Stimulated activated CD4-positive, alpha-beta T cell treated with anti-CD3 and anti-CD28 coated beads, Interleukin-4, amount 100 ng/mL, for 4 hours (primary cell): ENCODE data around the gene IGF2BP1.

Experiments
- DNase-seq, 2 experiments: peaks; one replicate each; pipeline ENCODE4 v3.0.0-alpha.2; 2020

Gene IGF2BP1

DNA sequence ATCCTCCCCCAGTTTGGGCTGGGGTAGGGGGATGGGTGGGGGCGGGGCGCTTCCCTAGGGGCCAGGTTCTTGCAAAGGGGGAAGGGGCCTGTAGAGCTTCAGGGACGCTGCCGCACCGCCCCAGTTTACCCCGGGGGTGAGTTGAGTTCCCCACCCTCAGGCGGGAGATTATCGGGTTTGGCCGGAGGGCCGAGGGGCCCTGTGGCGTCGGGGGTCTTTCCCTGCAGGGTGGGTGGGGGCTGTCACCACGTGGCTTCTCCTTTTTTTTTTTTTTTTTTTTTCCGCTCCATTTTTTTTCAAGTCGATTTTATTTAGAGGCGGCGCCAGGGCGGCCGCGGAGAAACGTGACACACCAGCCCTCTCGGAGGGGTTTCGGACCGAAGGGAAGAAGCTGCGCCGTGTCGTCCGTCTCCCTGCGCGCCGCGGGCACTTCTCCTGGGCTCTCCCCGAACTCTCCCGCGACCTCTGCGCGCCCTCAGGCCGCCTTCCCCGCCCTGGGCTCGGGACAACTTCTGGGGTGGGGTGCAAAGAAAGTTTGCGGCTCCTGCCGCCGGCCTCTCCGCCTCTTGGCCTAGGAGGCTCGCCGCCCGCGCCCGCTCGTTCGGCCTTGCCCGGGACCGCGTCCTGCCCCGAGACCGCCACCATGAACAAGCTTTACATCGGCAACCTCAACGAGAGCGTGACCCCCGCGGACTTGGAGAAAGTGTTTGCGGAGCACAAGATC, at the start of gene IGF2BP1:
Gene IGF2BP1 (plus strand): TSS at position 283 of the 724 bp plus-strand sequence. CDS start 361 bp downstream, at position 644.
- peak in 1 of 2 experiments; percentile 35 for DNase-seq

DNA sequence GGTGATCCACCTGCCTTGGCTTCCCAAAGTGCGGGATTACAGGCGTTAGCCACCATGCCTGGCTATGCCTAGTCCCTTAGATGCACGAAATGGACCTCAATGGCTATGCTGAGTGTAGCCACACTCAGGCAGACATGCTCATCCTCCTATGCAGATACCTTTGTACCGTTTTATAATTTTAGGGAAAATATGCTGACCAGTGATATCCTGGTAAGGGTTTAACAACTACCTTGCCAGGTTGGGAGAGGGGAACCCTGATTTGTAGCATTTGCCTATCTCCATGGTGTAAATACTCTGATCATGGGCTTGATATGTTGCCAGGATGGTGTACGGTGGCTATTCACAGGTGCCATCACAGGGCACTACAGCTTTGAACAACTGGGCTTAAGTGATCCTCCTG, 45.6 kb upstream of the IGF2BP1 start:
- no peak for DNase-seq

DNA sequence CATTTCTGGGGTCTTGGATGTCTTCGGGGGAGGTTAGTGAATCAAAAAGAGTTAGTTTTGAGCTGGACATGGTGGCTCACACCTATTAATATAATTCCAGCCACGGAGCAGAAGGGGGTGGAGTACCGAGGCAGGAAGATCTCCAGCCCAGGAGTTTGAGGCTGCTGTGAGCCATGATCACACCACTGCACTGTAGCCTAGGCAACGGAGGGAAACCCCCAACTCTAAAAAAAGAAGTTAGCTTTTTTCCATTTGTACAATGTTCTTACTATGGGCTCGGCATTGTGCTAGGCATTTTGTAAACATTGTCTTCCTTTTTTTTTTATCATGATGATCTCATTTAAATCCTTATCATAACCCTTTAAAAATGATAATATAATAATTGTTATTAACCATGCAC, 44.3 kb upstream of the IGF2BP1 start:
- no peak for DNase-seq

DNA sequence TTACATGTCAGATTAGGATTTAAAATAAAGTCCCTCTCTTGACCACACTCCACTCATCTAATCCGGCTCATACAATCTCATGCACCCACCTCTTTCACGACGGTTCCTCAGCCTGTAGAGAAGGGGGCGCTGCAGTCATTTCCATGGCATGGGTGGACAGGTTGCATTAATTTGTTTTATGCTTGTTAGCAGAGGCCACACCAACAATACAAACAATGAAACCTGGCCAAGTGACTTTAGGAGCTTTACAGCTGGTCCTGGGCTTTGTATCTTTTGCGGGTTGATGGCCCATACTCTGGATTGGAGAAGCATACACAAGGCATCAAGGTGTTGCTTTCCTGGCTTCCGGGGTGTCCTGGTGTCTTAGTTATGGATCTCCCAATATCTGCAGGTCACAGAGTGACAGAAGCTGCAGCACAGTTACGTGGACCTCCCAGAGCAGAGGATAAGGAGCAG, 42.9 kb upstream of the IGF2BP1 start:
- DNase-seq: no peak

DNA sequence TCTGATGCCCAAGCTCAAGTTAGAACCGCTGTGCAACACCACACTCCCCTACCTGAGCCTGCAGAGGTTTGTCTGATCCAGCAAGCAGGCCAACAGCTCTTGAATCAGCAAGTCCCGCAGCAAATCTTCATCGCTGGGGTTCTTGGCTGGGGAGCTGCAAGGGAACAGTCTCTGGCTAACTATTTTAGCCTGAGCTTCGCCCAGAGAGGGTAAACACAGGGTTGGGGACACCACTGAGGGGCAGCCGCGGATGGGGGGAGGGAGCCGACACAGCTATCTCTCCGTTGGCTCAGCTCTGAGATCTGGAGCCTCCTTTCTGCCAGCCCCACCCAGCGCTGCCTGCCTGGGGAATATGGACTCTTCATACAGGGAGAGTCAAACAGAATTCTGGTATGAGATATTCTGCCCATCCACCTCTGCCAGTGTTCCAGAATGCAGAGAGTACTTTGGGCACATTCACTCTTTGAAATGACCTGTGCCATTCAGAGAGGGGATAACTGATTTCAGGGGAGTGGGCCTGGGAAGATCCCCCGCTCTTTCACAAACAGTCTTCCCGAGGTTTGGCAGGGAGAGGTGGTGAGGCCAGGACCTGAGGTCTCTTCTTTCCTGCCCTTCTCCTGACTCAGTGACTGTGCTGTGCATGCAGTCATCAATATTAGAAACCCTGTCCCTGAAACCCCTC, 36.2 kb upstream of the IGF2BP1 start:
- no peak for DNase-seq

DNA sequence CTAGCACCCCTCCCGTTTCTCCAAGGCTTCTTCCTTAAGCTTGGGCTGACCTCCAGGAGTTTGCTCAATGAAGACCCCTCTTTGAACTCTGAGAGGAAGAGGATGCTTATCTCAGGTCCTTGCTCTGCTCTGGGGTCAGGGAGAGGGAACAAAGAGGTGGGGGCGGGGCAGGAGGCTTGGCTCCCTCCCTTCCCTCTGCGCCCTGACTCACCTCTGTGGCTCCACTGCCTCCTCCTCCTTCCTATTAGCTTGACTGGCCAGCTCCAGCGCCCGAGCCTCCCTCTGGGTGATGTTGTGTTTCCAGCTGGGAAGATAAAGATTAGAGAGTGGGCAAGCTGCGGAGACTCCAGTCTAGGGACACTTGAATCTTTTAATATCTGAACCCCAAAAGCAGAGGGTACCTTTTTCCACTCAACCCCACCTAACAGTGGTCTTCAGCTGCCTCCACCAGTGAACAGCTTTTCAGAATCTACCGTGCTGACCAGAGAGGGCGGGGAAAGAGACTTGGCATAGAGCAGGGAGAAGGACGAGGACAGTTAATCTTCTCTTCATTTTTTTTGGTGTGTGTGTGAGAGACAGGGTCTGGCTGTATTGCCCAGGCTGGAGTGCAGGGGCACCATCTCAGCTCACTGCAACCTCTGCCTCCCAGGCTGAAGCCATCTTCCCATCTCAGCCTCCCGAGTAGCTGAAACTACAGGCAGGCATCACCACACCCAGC, 35.5 kb upstream of the IGF2BP1 start:
- DNase-seq: no peak

DNA sequence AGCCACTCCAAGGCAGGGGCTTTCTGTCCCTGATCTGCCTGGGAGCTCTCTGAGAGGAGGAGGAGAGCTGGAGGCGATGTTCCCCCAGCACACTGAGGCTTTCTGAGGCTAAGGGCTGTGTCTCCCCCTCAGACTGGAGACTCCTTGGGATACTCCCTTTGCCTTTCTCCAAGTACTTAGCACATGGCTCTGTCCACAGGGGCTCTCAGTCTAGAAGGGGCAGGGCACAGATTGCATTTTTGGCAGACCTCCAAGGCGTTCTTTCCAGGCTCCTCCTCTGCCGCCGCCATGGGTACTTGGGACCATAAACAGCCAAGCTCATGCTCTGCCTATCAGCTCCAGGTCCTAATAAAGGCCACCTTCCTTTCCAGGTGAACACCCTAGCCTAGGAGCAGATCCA, 27.0 kb upstream of the IGF2BP1 start:
- no peak for DNase-seq

DNA sequence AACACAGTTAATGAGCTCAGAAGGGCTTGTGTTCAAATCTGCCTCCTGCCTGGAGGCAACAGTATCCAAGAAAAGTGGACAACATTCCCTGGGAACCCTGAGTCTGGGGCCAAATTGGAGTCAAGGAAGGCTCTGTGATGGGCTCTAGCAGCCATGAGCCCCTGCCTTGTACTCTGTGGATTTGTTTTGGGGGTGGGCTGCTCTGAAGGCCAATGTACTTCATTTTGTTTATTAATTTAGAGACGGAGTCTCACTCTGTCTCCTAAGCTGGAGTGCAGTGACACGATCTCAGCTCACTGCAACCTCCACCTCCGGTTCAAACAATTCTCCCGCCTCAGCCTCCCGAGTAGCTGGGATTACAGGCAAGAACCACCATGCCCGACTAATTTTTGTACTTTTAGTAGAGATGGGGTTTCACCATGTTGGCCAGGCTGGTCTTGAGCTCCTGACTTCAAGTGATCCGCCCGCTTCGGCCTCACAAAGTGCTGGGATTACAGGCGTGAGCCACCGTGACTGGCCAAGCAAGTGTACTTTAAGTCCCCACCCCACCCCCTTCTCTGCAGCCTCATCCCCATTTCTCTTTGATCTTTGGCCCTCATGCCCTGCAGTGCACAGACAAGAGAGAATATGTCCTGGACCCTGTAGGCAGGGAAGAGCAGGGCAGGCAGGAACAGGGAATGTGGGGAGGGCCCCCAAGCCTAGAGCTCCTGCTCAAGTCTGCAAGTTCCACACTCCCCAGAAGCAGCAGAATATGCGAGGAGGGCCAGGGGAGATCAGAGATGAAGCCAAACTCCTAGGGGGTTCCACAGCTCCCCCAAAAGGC, 26.1 kb upstream of the IGF2BP1 start:
- DNase-seq: no peak

DNA sequence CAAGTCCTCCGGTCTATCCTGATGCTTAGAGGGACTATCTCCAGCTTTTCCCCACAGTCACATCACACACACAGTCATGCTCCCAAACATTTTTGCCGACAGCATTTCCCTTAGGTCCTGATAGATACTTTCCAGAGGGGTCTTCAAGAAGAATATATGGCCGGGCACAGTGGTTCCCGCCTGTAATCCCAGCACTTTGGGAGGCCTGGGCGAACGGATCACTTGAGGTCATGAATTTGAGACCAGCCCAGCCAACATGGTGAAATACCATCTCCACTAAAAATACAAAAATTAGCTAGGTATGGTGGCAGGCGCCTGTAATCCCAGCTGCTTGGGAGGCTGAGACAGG, 24.5 kb upstream of the IGF2BP1 start:
- DNase-seq: no peak

DNA sequence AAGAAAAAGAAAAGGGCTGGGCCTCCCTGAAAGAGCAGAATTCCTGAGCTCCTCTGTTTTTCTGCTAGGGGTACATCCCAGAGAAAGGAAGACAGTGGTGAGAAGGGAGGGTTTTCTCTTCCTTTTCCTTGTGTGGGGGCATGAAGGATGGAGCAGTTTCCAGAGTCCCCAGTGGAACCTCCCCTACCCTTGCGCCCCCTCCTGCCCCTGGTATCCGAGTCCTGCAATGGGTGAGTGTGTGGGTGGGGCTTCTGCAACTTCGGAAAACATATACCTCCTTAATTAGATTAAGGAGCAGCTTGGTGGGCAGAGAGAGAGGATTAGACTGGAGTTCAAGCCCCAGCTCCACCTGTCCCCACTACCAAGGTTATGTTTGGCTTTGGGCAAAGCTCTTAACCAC, 23.4 kb upstream of the IGF2BP1 start:
- no peak for DNase-seq

DNA sequence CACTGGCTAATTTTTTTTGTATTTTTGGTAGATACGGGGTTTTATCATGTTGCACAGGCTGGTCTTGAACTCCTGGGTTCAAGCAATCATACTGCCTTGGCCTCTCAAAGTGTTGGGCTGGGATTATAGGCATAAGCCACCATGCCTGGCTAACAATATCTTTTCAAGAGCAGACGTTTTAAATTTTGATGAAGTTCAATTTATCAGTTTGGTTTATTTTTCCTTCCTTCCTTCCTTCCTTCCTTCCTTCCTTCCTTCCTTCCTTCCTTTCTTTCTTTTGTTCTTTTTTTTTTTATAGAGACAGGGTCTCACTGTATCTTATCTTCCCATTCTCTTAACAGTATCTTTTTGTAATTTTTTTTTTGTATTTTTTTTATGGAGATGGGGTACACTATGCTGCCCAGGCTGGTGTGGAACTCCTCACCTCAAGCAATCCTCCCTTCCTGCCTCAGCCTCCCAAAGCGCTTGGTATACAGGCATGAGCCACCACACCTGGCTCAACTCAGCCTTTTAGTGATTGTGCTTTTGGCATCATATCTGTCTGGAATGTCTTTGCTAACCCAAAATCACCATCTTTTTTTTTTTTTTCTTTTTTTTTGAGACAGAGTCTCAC, 15.2 kb upstream of the IGF2BP1 start:
- DNase-seq: no peak

DNA sequence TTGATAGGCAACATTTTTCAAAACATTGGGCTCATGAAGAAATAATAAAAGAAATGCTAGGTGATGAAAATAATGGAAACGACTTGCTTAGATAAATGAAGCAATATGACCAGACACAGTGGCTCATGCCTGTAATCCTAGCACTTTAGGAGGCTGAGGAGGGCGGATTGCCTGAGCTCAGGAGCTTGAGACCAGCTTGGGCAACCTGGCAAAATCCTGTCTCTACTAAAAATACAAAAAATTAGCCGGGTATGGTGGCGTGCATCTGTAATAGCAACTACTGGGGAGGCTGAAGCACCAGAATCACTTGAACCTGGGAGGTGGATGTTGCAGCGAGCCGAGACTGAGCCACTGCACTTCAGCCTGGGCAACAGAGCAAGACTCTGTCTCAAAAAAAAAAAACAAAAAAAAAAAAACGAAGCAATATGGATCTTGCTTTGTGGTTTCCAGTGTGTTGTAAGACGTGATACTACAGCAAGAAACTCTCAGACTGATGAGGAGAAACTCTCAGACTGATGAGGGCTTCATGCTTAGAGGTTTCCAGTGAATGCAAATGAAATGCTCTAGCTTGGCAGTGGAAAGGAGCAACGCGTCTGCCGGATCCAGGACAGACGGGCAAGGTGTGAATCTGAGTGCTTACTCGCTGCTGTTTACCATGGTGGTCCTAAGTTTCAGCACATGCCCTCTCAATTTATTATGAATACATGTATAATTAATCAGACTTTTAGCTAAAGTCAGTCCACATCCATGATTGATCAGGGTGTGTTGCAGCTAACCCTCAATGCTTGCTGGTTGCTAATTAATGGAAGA, 11.5 kb upstream of the IGF2BP1 start:
- DNase-seq: no peak

DNA sequence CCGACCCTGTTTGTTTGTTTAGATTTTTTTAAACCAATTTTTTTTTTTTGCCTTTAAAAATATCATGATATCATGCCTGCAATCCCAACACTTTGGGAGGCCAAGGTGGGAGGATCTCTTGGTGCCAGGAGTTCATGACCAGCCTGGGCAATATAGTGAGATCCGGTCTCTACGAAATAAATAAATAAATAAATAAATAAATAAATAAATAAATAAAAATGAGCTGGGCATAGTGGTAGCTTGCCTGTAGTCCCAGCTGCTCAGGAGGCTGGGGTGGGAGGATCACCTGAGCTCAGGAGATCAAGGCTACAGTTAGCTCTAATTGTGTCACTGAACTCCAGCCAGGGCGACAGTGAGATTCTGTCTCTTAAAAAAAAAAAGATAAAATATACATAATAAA, 8.1 kb upstream of the IGF2BP1 start:
- no peak for DNase-seq

DNA sequence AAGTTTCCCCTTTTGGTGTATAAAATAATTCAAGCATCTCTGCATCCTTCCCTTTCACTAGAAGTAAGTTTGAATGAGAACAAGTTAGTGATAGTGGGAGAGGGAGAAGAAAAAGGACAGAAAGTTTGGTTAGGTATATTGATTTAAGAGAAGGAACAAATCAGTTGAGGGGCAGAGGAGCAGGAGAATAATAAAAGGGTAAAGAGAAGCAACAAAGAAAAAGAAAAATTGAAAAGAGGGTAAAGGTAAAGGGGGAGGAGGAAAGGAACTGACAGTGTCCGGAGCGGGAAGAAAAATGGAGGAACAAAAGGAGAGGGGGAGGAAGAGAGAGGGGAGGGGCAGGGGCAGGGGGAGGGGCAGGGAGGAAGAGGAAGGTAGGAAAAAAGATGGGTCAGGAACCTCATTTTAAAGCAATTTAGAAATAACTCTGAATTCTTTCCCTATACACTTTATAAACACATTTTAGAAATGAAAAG, 6.3 kb upstream of the IGF2BP1 start:
- no peak for DNase-seq

DNA sequence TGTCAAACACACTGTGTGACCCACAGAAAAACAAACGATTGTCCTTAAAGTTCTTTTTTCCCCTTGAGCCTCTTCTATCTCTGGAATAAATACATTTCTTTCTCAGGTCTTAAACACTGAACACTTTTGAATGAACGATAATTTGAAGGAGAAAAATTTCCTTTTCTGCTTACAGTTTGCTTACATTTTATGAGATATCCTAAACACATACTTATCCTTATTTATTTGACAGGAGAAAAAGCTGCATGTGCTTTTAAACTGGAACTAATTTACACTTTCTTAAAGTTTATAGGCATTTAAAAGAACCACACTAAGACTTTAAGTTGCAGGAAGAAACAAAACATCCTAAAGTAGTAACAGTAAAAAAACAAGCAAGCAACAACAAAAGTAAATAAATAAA, 4.7 kb upstream of the IGF2BP1 start:
- DNase-seq: no peak

DNA sequence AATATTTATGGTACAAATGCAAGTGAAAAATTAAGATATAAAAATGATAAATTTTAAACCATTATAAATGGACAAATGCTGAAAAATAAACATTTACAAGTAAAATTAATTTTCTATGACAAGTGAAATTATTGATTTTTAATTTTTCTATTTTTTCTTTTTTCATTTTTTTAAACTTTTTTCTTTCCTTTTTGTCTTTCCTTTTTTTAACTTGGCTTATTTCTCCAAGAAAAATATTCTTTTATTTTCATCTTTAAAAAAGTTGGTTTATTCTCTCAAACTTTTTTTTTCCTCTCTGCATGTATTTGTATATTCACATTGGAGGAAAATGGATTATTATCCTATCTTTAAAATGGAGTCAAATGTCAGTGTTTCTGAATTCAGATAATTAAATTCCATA, 3.9 kb upstream of the IGF2BP1 start:
- DNase-seq: no peak

DNA sequence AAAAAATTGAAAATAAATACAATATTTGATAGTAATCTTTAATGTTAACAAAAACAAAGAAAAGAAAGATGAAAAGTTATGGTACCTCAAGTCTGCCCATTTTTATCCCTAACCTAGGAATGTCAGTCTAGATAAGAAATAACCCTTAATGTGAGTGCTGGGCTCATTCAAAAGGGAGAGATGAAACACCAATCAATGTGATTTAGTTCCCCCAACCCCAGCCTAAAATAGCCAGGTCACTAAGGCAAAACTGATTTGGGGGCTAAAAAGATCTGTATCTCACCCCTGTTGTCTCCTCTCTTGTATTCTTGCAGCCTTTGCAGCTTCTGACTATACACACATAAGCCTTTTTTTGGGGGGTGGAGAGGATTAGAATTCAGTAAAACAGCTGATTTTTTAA, 3.2 kb upstream of the IGF2BP1 start:
- DNase-seq: no peak

DNA sequence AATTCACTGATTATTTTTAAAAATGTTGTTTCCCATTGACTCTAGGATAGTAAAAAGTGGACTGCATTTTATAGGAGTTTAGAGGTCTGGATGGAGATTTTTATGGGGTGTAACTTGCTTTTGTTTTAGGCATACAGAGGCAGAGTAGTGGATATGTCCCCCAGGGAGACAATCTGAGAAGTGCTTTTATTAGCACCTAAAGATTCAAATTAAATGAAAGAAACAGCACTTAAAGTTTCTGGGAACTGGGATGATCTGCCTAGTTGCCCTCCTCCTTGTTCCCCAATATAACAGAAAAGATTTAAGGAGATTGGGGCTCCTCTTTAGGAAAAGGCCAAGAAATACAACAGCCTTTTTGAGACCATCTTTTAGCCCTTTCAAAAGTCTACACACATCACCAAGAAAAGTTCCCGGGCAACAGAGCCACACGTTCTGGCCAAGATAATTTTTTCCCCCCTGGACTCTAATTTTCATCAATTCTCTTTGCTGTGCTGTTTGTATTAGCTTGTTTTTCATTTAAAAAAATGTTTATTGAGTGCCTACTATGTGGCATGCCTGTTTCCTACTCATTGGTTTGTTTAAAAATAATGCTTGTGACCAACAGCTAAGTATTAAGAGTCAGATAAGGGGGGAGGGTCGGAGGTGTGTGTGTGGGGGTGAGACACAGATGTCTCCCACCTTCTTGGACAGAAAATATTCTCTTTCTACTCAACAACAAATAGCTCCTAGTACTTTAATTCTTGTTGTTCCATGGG, 2.5 kb upstream of the IGF2BP1 start:
- no peak for DNase-seq

DNA sequence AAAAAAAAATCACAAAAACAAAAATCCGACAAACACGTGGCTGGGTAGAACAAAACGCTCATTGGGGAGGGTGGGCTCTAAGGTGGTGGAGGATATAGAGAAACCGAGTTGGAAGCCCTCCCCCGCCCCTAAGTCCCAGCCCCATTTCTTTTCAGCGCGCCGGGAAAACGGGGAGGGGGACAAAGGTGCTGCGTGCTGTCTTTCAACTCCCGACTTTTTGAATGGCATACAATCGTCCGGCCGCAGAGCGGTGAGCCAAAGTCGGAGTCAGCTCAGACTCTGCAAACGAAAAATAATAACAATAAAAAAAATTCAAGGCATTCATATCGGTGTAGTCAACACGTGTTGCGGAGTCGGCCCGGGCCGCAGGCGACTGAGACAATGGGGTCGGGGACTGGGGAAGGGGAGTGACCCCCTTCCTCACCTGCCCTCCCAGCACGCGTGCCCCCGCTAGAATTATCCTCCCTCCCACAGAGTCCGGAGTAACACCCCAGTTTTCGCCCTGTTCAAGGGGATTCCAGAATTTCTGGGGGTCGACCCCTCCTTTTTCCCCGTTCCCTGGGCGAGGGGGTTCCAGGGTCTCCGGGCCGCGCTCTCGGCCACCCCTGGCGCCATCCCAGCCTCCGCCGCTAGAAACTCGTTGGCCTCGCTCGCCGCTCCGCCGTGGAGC, 1.7 kb upstream of the IGF2BP1 start:
- DNase-seq: no peak
